SH-SY5Y (cell line): Measurements from ENCODE around the gene EEFSEC.

Experiments used
- GATA2 ChIP-seq: IDR thresholded peaks from 2 replicates; pipeline ENCODE4 v1.6.1; 2011; ENCODE audit warnings: mild to moderate bottlenecking, low read depth, low read length
- GATA3 ChIP-seq: IDR thresholded peaks from 2 replicates; pipeline ENCODE4 v1.6.1; 2011; ENCODE audit warnings: low read depth, mild to moderate bottlenecking, low read length, moderate library complexity

GRCh38 chr3:128254066-128254590 is 100.8 kb downstream of the EEFSEC start:
- TF ChIP-seq GATA2 (no peak), GATA3 (no peak)
